ENCODE data around the gene ARHGAP5.

DNA sequence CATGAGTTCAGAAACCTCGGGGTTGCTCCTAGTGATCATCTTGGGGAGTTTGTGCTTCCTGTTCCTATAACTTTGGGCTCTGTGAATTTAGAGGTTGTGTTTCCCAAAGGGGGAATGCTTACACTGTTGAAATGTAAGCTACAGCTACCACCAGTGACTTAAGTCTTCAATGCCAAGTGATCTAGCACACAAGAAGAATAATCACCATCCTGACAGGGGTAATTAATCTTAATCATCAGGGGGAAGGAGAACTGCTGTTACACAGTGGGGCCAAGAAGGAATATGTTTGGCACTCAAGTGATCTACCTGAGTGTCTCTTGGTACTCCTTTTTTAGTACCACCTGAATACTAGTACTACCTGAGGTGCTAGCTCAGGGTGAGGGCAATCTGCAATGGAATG, 89.8 kb downstream of the ARHGAP5 start:
- TF ChIP-seq, protein P1, sequence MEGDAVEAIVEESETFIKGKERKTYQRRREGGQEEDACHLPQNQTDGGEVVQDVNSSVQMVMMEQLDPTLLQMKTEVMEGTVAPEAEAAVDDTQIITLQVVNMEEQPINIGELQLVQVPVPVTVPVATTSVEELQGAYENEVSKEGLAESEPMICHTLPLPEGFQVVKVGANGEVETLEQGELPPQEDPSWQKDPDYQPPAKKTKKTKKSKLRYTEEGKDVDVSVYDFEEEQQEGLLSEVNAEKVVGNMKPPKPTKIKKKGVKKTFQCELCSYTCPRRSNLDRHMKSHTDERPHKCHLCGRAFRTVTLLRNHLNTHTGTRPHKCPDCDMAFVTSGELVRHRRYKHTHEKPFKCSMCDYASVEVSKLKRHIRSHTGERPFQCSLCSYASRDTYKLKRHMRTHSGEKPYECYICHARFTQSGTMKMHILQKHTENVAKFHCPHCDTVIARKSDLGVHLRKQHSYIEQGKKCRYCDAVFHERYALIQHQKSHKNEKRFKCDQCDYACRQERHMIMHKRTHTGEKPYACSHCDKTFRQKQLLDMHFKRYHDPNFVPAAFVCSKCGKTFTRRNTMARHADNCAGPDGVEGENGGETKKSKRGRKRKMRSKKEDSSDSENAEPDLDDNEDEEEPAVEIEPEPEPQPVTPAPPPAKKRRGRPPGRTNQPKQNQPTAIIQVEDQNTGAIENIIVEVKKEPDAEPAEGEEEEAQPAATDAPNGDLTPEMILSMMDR (IDR thresholded peaks at IDR 0.05), result no peak
- no peak for TF ChIP-seq POLR2A (IDR thresholded peaks at IDR 0.05)
